Fibroblast of pulmonary artery (primary cell): ENCODE data around the gene UBXN7.

Experiments
- DNase-seq: peaks from one replicate; pipeline ENCODE4 v3.0.0-alpha.2; 2010; ENCODE audit warnings: low read depth
- H3K4me3 ChIP-seq: replicated peaks from 2 replicates; pipeline ENCODE4 v1.5.1; 2011; ENCODE audit warnings: low read depth, mild to moderate bottlenecking, control low read depth, low read length, moderate library complexity
- CTCF ChIP-seq: IDR thresholded peaks from 2 replicates; pipeline ENCODE4 v1.5.1; 2011; ENCODE audit warnings: mild to moderate bottlenecking, control low read depth, low read length, inconsistent platforms; ENCODE audit errors: missing control alignments

The UBXN7 gene

GRCh38 chr3:196340466-196340865, 91.8 kb downstream of the UBXN7 start:
- no peak for DNase-seq
- H3K4me3 ChIP-seq = no peak overlapping the region
- no peak for TF ChIP-seq CTCF

- DNase-seq = peak; percentile 62
Observed at GRCh38 chr3:196339493-196340254, 92.6 kb downstream of the UBXN7 start.

GRCh38 chr3:196339044-196339443, 93.2 kb downstream of the UBXN7 start:
- H3K4me3 ChIP-seq = no peak overlapping the region
- no peak for DNase-seq
- TF ChIP-seq CTCF = no peak

More at GRCh38 chr3:196339493-196340254, 92.6 kb downstream of the UBXN7 start:
- TF ChIP-seq CTCF = no peak
- H3K4me3 ChIP-seq = no peak overlapping the region

GRCh38 chr3:196336319-196337145, 95.7 kb downstream of the UBXN7 start:
- no peak overlapping the region for H3K4me3 ChIP-seq
- no peak for TF ChIP-seq CTCF
- DNase-seq = no peak

- no peak overlapping the region for H3K4me3 ChIP-seq
- no peak for TF ChIP-seq CTCF
- no peak for DNase-seq
Observed at GRCh38 chr3:196335503-196335948, 96.7 kb downstream of the UBXN7 start.

- no peak for TF ChIP-seq CTCF
- DNase-seq = no peak
- H3K4me3 ChIP-seq = no peak overlapping the region
Observed at GRCh38 chr3:196334982-196335381, 97.2 kb downstream of the UBXN7 start.
